Thyroid gland (tissue), 4 donors: ENCODE measurements around the gene PRKX.

Experiments used
- CTCF ChIP-seq, 6 experiments: fragments of 200-600 bp in 3 of 6; fragments of 450-650 bp in 3 of 6; sonication (generic) in 3 of 6; IDR thresholded peaks; one replicate each; pipeline ENCODE4 v1.5.1; 2016 to 2019; ENCODE audit warnings: antibody characterized with exemption in 6 of 6, mild to moderate bottlenecking in 2 of 6, inconsistent platforms in 1 of 6, moderate library complexity in 1 of 6
- POLR2A ChIP-seq, 2 donors: fragments of 450-650 bp; IDR thresholded peaks; one replicate each; pipeline ENCODE4 v1.6.1; 2017; ENCODE audit warnings: antibody characterized with exemption in 2 of 2, mild to moderate bottlenecking in 2 of 2, moderate library complexity in 1 of 2

GRCh38 chrX:3697701-3698279, 15.7 kb downstream of the PRKX start:
- no peak for TF ChIP-seq CTCF (IDR thresholded peaks at IDR 0.05)
- peak in 1 of 2 donors; percentile 25 for TF ChIP-seq POLR2A (IDR thresholded peaks at IDR 0.05)
